Colon (tissue), 2 donors: ENCODE measurements around the gene ZNF530.

Experiments
- FAIRE-seq: peaks from 2 replicates; lab custom pipeline; 2012; peaks lifted over from hg19 to GRCh38; lab: Jason Lieb, UNC
- donor health status: control.
- donor health status: control.

The ZNF530 gene

DNA sequence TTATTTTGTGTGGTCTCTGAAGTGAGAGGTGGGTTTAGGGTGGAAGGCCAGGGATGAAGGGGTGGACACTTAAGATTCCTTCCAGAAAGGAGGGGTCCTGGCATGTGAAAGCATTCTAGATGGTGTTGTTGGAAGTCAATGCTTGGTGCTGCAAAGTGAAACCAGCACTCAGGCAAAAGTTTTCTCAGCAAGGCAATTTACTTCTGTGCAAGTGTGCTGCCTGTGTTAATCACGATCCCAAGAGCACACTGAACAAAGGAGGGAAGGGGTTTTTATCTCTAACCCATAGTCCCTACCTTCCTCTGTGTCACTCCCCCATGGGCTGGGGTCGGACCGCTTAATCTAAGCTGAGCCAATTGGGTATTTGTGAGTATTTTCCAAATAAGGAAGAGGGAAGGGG is 15.7 kb downstream of the ZNF530 start:
- no peak for FAIRE-seq

DNA sequence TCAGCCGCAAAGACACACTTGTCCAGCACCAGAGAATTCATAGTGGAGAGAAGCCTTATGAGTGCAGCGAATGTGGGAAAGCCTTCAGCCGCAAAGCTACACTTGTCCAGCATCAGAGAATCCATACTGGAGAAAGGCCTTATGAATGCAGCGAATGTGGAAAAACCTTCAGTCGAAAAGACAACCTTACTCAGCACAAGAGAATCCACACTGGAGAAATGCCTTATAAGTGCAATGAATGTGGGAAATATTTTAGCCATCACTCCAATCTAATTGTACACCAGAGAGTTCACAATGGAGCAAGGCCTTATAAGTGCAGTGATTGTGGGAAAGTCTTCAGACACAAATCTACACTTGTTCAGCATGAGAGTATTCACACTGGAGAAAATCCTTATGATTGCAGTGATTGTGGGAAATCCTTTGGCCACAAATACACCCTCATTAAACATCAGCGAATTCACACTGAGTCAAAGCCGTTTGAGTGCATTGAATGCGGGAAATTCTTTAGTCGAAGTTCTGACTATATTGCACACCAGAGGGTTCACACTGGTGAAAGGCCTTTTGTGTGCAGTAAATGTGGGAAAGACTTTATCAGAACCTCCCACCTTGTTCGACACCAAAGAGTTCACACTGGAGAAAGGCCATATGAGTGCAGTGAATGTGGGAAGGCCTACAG is 21.1 kb downstream of the ZNF530 start:
- FAIRE-seq: no peak

DNA sequence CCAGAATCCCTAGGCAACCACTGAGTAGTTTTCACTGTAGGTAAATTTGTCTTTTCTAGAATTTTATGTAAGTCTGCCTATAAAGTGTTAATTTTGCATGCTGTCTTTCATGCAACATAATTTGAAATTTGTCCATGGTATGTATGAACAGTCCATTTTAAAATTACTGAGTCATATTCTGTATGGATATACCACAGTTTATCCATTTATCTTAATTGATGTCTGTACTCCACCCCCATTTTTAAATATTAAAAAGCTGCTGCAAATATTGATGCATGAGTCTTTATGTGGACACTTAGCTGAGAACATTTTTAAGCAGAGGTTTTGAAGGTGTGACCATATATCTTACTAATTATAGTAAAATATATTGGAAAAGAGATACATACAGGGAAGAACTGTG is 23.4 kb downstream of the ZNF530 start:
- no peak for FAIRE-seq

DNA sequence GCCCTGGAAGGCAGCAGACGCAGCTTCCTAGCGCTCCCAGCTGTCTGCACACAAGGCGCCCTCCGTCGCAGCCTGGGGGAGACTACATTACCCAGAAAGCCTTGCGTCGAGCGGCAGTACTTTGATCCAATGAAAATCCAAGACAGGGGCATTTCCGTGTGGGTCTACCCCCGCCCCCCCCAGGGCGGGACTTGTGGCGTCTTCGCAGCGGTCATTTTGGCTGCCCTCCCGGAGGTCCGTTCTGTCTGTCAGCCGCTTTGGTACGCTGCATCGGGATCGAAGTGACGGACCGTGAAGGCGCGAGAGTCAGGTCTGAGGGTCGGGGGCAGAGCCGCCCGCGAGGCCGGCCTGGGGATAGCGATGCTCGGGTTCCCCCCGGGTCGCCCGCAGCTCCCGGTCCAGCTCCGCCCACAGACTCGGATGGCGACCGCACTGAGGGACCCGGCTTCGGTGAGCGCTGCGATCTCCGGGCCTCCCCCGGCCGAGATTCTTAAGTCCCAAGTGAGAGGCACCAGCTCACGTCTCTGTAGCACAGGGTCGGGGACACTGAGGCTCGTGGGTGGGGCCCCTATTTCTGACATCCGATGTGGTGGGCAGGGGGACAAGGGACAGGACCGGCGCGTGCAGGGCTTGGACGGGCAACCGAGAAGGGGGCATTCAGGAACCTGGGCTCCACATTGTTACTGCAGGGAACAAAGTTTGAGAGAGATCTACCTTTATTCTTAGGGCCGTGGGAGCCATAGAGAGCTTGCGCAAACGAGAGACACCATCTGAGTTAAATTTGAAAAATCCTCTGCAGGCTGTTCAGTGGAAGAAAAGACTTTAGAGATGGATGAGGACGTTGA is 33.5 kb downstream of the ZNF530 start, which contains the start of gene ZNF211:
Gene ZNF211, plus strand, starts transcription at position 182 of the 845 bp plus-strand sequence. Its CDS starts 179 bp downstream, at position 361.
- FAIRE-seq: no peak

DNA sequence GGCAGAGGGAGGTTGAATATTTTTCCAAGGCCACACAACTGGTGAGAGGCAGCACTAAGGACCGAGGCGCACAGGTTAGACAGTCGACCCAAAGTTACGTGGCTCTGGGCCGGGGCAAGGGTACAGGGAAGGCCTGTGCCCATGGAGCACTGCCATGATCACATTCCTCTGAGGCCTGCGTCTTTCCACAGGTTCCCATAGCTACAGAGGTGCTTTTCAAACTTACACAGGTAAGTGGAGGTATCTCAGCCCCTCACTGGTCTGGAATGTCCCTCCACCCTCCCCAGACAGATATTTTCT is 34.1 kb downstream of the ZNF530 start:
- FAIRE-seq: no peak

DNA sequence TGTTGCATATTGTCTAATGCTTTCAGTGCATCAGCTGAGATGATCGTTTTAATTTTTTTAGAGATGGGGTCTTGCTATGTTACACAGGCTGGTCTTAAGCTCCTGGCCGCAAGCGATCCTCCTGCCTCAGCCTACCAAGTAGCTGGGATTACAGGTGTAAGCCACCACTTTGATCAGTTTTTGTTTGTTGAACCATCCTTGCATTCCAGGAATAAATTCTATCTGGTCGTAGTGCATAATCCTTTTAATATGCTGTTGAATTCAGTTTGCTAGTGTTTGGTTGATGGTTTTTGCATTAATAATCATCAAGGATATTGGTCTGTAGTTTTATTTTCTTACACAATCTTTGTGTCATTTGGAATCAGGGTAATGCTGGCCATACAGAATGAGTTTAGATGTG is 37.7 kb downstream of the ZNF530 start:
- no peak for FAIRE-seq

DNA sequence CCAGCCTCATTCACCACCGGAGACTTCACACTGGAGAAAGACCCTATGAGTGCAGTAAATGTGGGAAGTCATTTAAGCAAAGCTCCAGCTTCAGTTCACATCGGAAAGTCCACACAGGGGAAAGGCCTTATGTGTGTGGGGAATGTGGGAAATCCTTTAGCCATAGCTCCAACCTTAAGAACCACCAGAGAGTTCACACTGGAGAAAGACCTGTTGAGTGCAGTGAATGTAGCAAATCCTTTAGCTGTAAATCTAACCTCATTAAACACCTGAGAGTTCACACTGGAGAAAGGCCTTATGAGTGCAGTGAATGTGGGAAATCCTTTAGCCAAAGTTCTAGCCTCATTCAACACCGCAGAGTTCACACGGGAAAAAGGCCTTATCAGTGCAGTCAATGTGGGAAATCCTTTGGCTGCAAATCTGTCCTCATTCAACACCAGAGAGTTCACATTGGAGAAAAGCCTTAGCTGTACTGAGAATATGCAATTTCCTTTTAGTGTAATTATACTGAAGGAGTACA is 42.1 kb downstream of the ZNF530 start:
- no peak for FAIRE-seq

DNA sequence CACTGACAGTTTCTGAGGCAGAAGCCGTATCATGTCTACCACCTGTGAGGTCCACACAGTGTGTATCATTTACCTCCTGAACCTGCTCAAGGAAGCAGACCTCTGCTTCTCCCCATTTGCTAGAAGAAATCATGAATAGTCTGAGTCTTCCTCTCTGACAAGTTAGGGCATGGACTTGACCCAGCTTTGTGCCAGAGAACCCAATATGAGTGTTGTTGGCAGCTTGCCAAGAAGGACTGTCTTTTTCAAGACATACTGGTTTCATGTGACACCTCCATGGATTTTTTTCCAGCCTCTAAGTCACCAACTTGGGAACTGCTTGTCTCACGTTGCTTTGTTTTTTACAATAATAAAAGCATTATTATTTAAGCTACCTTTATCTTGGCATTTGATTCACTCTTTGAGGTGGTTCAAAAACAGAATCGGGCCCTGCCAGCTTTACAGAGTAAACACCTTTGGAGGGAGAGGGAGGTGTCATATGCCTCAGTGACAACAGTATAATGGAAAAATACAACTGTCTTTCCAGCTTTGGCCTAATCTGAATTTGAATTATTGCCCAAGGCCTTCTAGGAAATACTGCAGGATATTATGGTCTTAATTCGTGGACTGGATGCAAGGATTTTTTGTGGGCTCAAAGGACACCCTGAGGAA is 42.8 kb downstream of the ZNF530 start:
- FAIRE-seq: no peak

DNA sequence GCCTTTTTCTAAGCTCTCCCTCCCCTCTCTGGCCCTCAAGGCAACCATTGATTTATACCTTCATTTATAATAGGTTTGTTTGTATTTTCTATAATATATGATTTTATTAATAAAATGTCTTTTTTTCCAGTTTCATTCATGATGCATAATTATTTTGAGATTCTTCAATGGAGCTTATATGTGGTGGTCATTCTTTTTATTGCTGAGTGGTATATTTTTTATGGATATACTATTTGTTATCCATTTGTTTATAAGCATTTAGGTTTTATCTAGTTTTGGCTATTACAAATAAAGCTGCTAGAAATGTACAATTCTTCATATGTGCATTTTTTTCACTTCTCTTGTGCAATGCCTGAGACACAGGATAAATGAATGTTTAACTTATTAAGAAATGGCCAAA is 44.0 kb downstream of the ZNF530 start:
- no peak for FAIRE-seq

DNA sequence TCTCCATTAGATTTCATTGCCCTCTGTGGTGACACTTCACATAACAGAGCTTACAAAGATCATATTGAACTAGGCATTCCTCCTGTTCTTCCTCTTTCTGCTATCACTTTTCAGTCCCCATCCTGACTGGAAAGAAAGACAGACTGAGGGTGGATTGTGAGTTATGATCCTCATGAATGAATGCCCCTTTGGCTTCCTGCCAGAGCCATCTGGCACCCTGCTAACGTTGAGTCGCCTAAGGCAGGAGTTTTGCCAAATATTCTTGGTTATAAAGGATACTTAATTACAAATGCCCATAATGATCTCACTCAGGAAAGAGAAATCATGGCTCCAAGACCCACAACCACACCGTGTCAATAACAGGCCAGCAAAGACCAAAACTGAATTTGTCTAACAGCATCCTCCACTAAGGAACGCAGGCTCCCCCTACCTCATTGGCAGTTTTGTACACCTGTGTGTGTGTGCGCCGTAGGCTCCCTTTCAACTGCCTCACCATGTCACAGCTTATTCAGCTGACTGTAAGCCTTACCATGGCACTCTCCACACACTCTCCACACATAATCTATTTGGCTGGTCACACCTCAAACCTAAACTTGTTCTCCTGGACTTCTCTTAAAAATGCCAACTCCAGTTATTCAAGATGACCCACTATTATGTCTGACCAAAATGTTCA is 48.8 kb downstream of the ZNF530 start:
- FAIRE-seq: no peak

DNA sequence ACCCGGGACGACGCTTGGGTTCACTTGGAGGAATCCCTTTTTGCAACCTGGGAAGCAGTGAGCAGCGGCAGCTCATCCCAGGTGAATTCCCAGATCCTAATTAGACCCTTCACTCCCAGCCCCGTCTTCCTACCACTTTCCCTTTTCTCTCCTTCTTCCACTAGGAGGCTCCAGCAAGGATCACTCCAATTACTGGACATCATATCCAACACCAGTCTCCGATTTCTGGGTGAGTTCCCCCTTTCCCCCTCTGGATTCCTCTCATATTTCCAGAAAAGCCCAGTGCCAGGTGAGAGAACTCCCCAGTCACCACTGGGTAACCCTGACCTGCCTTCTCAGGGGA is 51.9 kb downstream of the ZNF530 start:
- no peak for FAIRE-seq

DNA sequence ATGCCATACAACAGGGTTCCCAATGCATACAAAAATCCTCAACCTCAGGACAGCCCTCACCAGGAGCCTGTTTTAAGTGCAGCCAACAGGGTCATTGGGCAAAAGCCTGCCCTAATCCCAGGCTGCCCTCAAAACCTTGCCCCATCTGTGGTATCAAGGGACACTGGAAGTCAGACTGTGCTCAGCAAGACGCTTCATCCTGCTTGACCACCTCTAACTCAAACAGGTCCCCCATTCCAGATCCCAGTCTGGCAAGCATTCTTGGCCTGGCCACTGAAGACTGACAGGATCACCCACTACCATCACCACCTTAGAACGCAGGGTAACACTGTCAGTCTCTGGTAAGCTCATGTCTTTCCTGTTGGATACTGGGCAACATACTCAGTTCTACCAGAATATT is 54.0 kb downstream of the ZNF530 start:
- no peak for FAIRE-seq

DNA sequence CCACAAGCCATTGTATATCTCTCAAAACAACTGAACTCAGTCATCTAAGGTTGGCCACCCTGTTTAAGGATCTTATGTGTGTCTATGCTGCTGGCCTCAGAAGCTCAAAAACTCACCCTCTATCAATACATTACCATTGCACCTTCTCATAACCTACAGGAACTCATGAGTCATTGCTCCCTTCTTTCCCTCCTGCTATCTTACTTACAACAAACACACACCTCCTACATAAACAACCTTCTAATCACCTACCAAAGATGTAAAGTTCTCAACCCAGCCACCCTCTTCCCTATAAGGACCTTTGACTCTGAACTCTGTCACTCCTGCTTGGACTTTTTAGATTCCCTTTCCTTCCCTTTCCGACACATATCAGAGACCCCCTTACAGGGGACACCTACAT is 55.8 kb downstream of the ZNF530 start:
- FAIRE-seq: no peak

DNA sequence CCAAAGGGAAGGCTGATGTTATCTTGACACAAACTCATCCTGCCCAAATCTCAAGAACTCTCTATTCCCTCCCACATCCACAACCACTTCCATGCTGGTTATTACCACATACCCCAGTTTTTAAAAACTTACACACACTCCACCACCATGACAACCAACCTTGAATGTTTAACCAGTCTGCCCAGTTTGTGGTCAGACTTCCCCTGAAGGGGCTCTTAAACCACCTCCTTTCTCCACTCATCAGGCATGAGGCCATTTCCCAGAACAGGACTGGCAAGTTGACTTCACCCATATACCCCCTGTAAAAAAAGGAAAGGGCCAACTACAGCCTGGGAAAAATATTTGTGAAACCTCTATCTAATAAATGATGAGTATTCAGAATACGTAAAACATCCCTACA is 56.7 kb downstream of the ZNF530 start:
- FAIRE-seq: no peak
